Measurements from ENCODE around the gene RGS17.

RGS17 gene

GRCh38 chr6:153086225-153086990, 44.7 kb downstream of the RGS17 start:
- Histone ChIP-seq H3K23ac (ENCODE audit: low read length in 2 of 2) (no peak overlapping the region), H2AFZ (ENCODE audit: low read depth, low read length) (no peak overlapping the region), H3K4me3 (ENCODE audit: insufficient read depth in 1 of 2, low read depth in 1 of 2, low read length in 2 of 2) (no peak overlapping the region), H3K4ac (ENCODE audit: low read depth in 1 of 2, low read length in 2 of 2) (no peak overlapping the region), H2BK120ac (ENCODE audit: low read depth, low read length) (no peak overlapping the region), H2AK5ac (ENCODE audit: low read length, severe bottlenecking) (no peak overlapping the region), H3K36me3 (ENCODE audit: control insufficient read depth in 1 of 2, insufficient read depth in 2 of 2, low read depth in 1 of 2, low read length in 2 of 2) (no peaks in the 10 kb centered on the region), H2BK5ac (ENCODE audit: low read depth, low read length, poor library complexity, severe bottlenecking) (no peak overlapping the region), H3K4me2 (ENCODE audit: low read length, poor library complexity, severe bottlenecking) (no peak overlapping the region), H3K18ac (ENCODE audit: low read depth in 1 of 2, low read length in 2 of 2) (no peak overlapping the region), H3K9me3 (ENCODE audit: control insufficient read depth, low read length) (peaks cover 10% of the 10 kb centered on the region), H3K27me3 (ENCODE audit: control insufficient read depth in 1 of 2, insufficient read depth in 1 of 2, low read length in 2 of 2) (no peaks in the 10 kb centered on the region), H3K14ac (ENCODE audit: low read length in 2 of 2) (no peak overlapping the region), H2BK15ac (ENCODE audit: low read depth, poor library complexity, severe bottlenecking) (no peak overlapping the region), H3K4me1 (ENCODE audit: control insufficient read depth, insufficient read depth, low read depth, low read length) (peaks cover 4% of the 10 kb centered on the region), H3K79me1 (replicated peaks; ENCODE audit: low read length, poor library complexity, severe bottlenecking) (peaks cover 12% of the 10 kb centered on the region), H4K8ac (ENCODE audit: low read length) (no peak overlapping the region), H3K9ac (ENCODE audit: low read length) (no peak overlapping the region), H4K91ac (ENCODE audit: low read length) (no peak overlapping the region), H2BK12ac (ENCODE audit: low read length in 2 of 2) (no peak overlapping the region), H3K27ac (ENCODE audit: low read length, poor library complexity, severe bottlenecking) (no peak overlapping the region)
- no peak for DNase-seq
- WGBS: 96% methylated on average over 5 of the region's 5 CpGs

- Histone ChIP-seq H3K27ac (ENCODE audit: low read length, poor library complexity, severe bottlenecking) (no peak overlapping the region), H2AK5ac (ENCODE audit: low read length, severe bottlenecking) (no peak overlapping the region), H3K4me3 (ENCODE audit: insufficient read depth in 1 of 2, low read depth in 1 of 2, low read length in 2 of 2) (no peak overlapping the region), H4K91ac (ENCODE audit: low read length) (no peak overlapping the region), H3K9me3 (ENCODE audit: control insufficient read depth, low read length) (peaks cover 10% of the 10 kb centered on the region), H3K79me1 (replicated peaks; ENCODE audit: low read length, poor library complexity, severe bottlenecking) (peaks cover 10% of the 10 kb centered on the region), H3K14ac (ENCODE audit: low read length in 2 of 2) (no peak overlapping the region), H3K36me3 (ENCODE audit: control insufficient read depth in 1 of 2, insufficient read depth in 2 of 2, low read depth in 1 of 2, low read length in 2 of 2) (no peaks in the 10 kb centered on the region), H3K9ac (ENCODE audit: low read length) (no peak overlapping the region), H2BK120ac (ENCODE audit: low read depth, low read length) (no peak overlapping the region), H2AFZ (ENCODE audit: low read depth, low read length) (no peak overlapping the region), H3K4me2 (ENCODE audit: low read length, poor library complexity, severe bottlenecking) (no peak overlapping the region), H2BK12ac (ENCODE audit: low read length in 2 of 2) (peak overlapping the region in 1 of 2 experiments; percentile 63), H3K4me1 (ENCODE audit: control insufficient read depth, insufficient read depth, low read depth, low read length) (peaks cover under 1% of the 10 kb centered on the region), H3K23ac (ENCODE audit: low read length in 2 of 2) (no peak overlapping the region), H4K8ac (ENCODE audit: low read length) (no peak overlapping the region), H2BK15ac (ENCODE audit: low read depth, poor library complexity, severe bottlenecking) (no peak overlapping the region), H3K27me3 (ENCODE audit: control insufficient read depth in 1 of 2, insufficient read depth in 1 of 2, low read length in 2 of 2) (no peaks in the 10 kb centered on the region), H3K18ac (ENCODE audit: low read depth in 1 of 2, low read length in 2 of 2) (no peak overlapping the region), H3K4ac (ENCODE audit: low read depth in 1 of 2, low read length in 2 of 2) (no peak overlapping the region), H2BK5ac (ENCODE audit: low read depth, low read length, poor library complexity, severe bottlenecking) (no peak overlapping the region)
- 37% methylated on average over 4 of the region's 5 CpGs for WGBS
- peak; percentile 75 for DNase-seq
Observed at GRCh38 chr6:153085239-153085638, 45.8 kb downstream of the RGS17 start.

- Histone ChIP-seq H2BK15ac (ENCODE audit: low read depth, poor library complexity, severe bottlenecking) (no peak overlapping the region), H2BK120ac (ENCODE audit: low read depth, low read length) (no peak overlapping the region), H3K9me3 (ENCODE audit: control insufficient read depth, low read length) (peaks cover 10% of the 10 kb centered on the region), H3K23ac (ENCODE audit: low read length in 2 of 2) (no peak overlapping the region), H3K4me3 (ENCODE audit: insufficient read depth in 1 of 2, low read depth in 1 of 2, low read length in 2 of 2) (no peak overlapping the region), H3K27ac (ENCODE audit: low read length, poor library complexity, severe bottlenecking) (no peak overlapping the region), H4K91ac (ENCODE audit: low read length) (no peak overlapping the region), H3K36me3 (ENCODE audit: control insufficient read depth in 1 of 2, insufficient read depth in 2 of 2, low read depth in 1 of 2, low read length in 2 of 2) (no peaks in the 10 kb centered on the region), H2BK12ac (ENCODE audit: low read length in 2 of 2) (no peak overlapping the region), H3K14ac (ENCODE audit: low read length in 2 of 2) (no peak overlapping the region), H3K4ac (ENCODE audit: low read depth in 1 of 2, low read length in 2 of 2) (peak overlapping the region in 1 of 2 experiments; percentile 84), H2AFZ (ENCODE audit: low read depth, low read length) (no peak overlapping the region), H4K8ac (ENCODE audit: low read length) (no peak overlapping the region), H3K18ac (ENCODE audit: low read depth in 1 of 2, low read length in 2 of 2) (peak overlapping the region; percentile 64 to 80), H2AK5ac (ENCODE audit: low read length, severe bottlenecking) (no peak overlapping the region), H2BK5ac (ENCODE audit: low read depth, low read length, poor library complexity, severe bottlenecking) (no peak overlapping the region), H3K9ac (ENCODE audit: low read length) (no peak overlapping the region), H3K4me2 (ENCODE audit: low read length, poor library complexity, severe bottlenecking) (no peak overlapping the region), H3K27me3 (ENCODE audit: control insufficient read depth in 1 of 2, insufficient read depth in 1 of 2, low read length in 2 of 2) (no peaks in the 10 kb centered on the region), H3K4me1 (ENCODE audit: control insufficient read depth, insufficient read depth, low read depth, low read length) (no peaks in the 10 kb centered on the region), H3K79me1 (replicated peaks; ENCODE audit: low read length, poor library complexity, severe bottlenecking) (peaks cover 10% of the 10 kb centered on the region)
- peak; percentile 87 for DNase-seq
- 31% methylated on average over 3 of the region's 3 CpGs for WGBS
Observed at GRCh38 chr6:153084393-153084792, 46.7 kb downstream of the RGS17 start.

- Histone ChIP-seq H3K9me3 (ENCODE audit: control insufficient read depth, low read length) (peaks cover 10% of the 10 kb centered on the region), H4K8ac (ENCODE audit: low read length) (no peak overlapping the region), H3K18ac (ENCODE audit: low read depth in 1 of 2, low read length in 2 of 2) (peak overlapping the region; percentile 52 to 85), H2AFZ (ENCODE audit: low read depth, low read length) (no peak overlapping the region), H3K27me3 (ENCODE audit: control insufficient read depth in 1 of 2, insufficient read depth in 1 of 2, low read length in 2 of 2) (no peaks in the 10 kb centered on the region), H3K4me2 (ENCODE audit: low read length, poor library complexity, severe bottlenecking) (no peak overlapping the region), H3K79me1 (replicated peaks; ENCODE audit: low read length, poor library complexity, severe bottlenecking) (peaks cover 12% of the 10 kb centered on the region), H3K23ac (ENCODE audit: low read length in 2 of 2) (no peak overlapping the region), H2BK15ac (ENCODE audit: low read depth, poor library complexity, severe bottlenecking) (no peak overlapping the region), H4K91ac (ENCODE audit: low read length) (no peak overlapping the region), H3K36me3 (ENCODE audit: control insufficient read depth in 1 of 2, insufficient read depth in 2 of 2, low read depth in 1 of 2, low read length in 2 of 2) (no peaks in the 10 kb centered on the region), H2AK5ac (ENCODE audit: low read length, severe bottlenecking) (no peak overlapping the region), H3K14ac (ENCODE audit: low read length in 2 of 2) (no peak overlapping the region), H3K4me1 (ENCODE audit: control insufficient read depth, insufficient read depth, low read depth, low read length) (no peaks in the 10 kb centered on the region), H3K9ac (ENCODE audit: low read length) (no peak overlapping the region), H2BK120ac (ENCODE audit: low read depth, low read length) (no peak overlapping the region), H2BK5ac (ENCODE audit: low read depth, low read length, poor library complexity, severe bottlenecking) (no peak overlapping the region), H3K27ac (ENCODE audit: low read length, poor library complexity, severe bottlenecking) (no peak overlapping the region), H2BK12ac (ENCODE audit: low read length in 2 of 2) (no peak overlapping the region), H3K4me3 (ENCODE audit: insufficient read depth in 1 of 2, low read depth in 1 of 2, low read length in 2 of 2) (no peak overlapping the region), H3K4ac (ENCODE audit: low read depth in 1 of 2, low read length in 2 of 2) (peak overlapping the region in 1 of 2 experiments; percentile 40)
- DNase-seq: no peak
Observed at GRCh38 chr6:153083869-153084268, 47.2 kb downstream of the RGS17 start.

Measured in mesenchymal stem cell (in vitro differentiated cells and primary cell).